Measurements from ENCODE around the gene KERA.

DNA sequence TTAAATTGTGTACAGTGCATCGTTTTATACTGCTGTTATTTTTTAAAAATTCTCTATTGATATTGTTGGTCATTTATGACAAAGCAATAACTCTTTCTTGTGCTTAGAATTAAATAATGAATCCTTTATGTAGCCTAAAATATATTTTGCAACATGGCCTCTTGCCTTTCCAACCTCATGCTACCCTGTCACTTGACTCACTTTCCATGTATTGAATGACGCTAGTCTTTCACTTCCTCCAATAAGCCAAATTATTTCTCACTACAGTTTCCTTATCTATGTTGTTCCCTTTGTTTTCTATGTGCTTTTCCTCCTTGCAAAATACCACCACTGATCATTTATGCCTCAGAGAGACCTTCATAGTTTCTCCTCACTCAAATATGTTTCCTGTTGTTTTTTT is 36.7 kb downstream of the KERA start:
- TF ChIP-seq CTCF (optimal IDR thresholded peaks at IDR 0.05 in 1 of 3, IDR thresholded peaks at IDR 0.05 in 1 of 3, conservative IDR thresholded peaks at IDR 0.05 in 1 of 3; ENCODE audit: extremely low read depth in 1 of 3, insufficient read depth in 2 of 3, low read length in 3 of 3) (no peak), EZH2 (IDR thresholded peaks at IDR 0.05; ENCODE audit: low read length) (no peak)
